Nephron progenitor cell (in vitro differentiated cells): ENCODE measurements around the gene CD40.

Experiments
- DNase-seq: peaks from one replicate; pipeline ENCODE4 v3.0.0; 2021
- H3K27ac Mint-ChIP-seq: 2 replicates; pipeline ENCODE4 v1.8.0; 2021; ENCODE audit warnings: mild to moderate bottlenecking, moderate library complexity, mixed read lengths
- H3K27me3 Mint-ChIP-seq: 2 replicates; pipeline ENCODE4 v1.8.0; 2021; ENCODE audit warnings: mild to moderate bottlenecking, low read depth, mixed read lengths; ENCODE audit not compliant: poor library complexity
- H3K36me3 Mint-ChIP-seq: 2 replicates; pipeline ENCODE4 v1.8.0; 2021; ENCODE audit warnings: low read depth, mixed read lengths
- H3K4me1 Mint-ChIP-seq: 2 replicates; pipeline ENCODE4 v1.8.0; 2021; ENCODE audit warnings: mixed read lengths
- H3K4me3 Mint-ChIP-seq: 2 replicates; pipeline ENCODE4 v1.8.0; 2021; ENCODE audit warnings: mild to moderate bottlenecking, moderate library complexity, mixed read lengths
- H3K9me3 Mint-ChIP-seq: 2 replicates; pipeline ENCODE4 v1.8.0; 2021; ENCODE audit warnings: mild to moderate bottlenecking, moderate library complexity, mixed read lengths
- TF ChIP-seq, protein P1 (sequence below): fragments of 200-600 bp; sonication (generic); IDR thresholded peaks from 2 replicates; pipeline ENCODE4 v1.5.0; 2021; ENCODE audit warnings: antibody characterized with exemption

Gene CD40

DNA sequence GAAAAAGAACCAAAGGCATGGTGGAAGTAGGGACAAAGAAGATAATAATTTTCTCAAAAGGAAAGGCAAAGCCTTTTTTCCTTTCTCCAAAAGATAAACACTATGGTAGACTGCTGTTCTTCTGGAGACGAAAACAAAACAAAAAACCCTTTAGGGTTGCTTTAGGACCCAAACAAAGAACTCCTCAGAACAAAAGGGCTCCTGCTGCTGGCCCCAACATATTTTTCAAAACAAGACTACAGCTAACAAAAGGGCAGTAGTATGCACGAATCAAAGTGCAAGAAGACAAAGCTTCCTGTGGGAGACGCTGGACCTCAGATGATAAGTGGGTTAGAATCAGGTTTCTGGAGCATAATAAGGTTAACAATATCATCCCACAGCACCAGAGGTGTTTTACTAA is 44.1 kb upstream of the CD40 start:
- Mint-ChIP-seq H3K4me1 (peaks cover 4% of the 10 kb centered on the region), H3K4me3 (no peak overlapping the region), H3K9me3 (no peaks in the 10 kb centered on the region), H3K27me3 (no peaks in the 10 kb centered on the region), H3K27ac (no peak overlapping the region), H3K36me3 (peaks cover 29% of the 10 kb centered on the region)
- no peak for DNase-seq
- TF ChIP-seq, protein P1, sequence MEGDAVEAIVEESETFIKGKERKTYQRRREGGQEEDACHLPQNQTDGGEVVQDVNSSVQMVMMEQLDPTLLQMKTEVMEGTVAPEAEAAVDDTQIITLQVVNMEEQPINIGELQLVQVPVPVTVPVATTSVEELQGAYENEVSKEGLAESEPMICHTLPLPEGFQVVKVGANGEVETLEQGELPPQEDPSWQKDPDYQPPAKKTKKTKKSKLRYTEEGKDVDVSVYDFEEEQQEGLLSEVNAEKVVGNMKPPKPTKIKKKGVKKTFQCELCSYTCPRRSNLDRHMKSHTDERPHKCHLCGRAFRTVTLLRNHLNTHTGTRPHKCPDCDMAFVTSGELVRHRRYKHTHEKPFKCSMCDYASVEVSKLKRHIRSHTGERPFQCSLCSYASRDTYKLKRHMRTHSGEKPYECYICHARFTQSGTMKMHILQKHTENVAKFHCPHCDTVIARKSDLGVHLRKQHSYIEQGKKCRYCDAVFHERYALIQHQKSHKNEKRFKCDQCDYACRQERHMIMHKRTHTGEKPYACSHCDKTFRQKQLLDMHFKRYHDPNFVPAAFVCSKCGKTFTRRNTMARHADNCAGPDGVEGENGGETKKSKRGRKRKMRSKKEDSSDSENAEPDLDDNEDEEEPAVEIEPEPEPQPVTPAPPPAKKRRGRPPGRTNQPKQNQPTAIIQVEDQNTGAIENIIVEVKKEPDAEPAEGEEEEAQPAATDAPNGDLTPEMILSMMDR: no peak

DNA sequence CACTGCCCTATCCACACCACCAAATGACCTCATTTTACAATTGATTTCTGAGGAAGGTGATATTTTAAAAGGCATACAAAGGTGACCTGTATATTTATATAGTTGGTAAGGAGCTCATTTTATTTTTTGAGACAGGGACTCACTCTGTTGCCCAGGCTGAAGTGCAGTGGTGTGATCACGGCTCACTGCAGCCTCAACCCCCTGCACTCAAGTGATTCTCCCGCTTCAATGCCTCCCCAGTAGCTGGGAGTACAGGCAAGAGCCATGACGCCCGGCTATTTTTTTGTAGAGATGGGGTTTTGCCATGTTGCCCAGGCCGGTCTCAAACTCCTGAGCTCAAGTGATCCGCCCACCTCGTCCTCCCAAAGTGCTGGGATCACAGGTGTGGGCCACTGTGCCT is 41.3 kb upstream of the CD40 start:
- peaks cover 32% of the 10 kb centered on the region for H3K36me3 Mint-ChIP-seq
- no peaks in the 10 kb centered on the region for H3K9me3 Mint-ChIP-seq
- no peaks in the 10 kb centered on the region for H3K27me3 Mint-ChIP-seq
- no peak for DNase-seq
- H3K27ac Mint-ChIP-seq: no peak overlapping the region
- TF ChIP-seq, protein P1: no peak
- peaks cover 4% of the 10 kb centered on the region for H3K4me1 Mint-ChIP-seq
- H3K4me3 Mint-ChIP-seq: no peak overlapping the region

DNA sequence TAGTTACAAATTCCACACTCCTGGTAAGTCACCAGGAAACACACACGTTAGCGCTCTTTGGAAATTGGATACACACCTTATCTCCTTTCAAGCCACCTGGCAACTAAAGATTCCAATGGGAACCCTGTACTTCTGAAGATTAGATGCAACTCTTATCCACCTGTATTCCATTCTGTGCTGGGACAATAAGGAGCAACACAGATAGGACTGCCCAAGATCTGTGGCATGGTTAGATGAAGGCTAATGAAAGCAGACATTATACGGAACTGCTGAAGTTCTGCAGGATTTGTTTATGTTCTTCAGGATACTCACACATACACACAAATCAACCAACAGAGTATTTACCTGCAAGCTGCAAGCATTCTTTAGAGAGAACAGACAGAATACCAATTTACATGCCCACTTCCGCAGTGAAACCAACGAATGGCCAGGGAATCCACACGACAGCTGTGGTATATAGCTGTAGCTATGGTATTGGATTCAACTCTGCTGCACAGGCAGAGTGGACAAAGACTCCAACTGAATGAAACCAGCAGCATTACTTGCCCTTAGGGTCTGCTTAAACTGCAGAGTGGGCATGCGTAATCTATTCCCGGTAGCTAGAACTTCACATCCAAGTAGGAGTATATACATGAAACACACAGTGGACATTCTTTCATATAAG is 40.3 kb upstream of the CD40 start:
- Mint-ChIP-seq H3K4me1 (peaks cover 9% of the 10 kb centered on the region), H3K4me3 (no peak overlapping the region), H3K27ac (peak overlapping the region; percentile 54), H3K27me3 (no peaks in the 10 kb centered on the region), H3K36me3 (peaks cover 32% of the 10 kb centered on the region), H3K9me3 (no peaks in the 10 kb centered on the region)
- DNase-seq: no peak
- TF ChIP-seq, protein P1: no peak

DNA sequence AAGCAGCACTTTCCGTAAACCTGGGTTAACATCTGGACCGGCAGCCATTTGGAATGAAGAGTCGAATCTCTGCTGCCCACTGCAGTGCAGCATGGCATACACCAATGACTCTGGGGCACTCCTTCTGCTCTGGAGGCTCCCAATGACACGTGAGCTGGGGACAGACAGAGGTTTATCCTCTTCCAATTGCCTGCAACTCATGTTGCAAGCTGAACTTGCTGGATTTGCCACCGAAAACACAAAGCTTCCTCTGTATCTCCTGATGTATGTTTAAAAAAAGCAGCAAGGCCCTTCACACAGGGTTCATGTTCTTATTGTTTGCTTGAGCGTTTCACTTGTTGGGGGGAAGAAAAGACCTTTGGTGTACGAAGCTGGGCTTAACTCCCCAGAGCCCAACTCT is 39.2 kb upstream of the CD40 start:
- Mint-ChIP-seq H3K4me3 (no peak overlapping the region), H3K4me1 (peaks cover 17% of the 10 kb centered on the region), H3K36me3 (peaks cover 28% of the 10 kb centered on the region), H3K9me3 (no peaks in the 10 kb centered on the region), H3K27ac (no peak overlapping the region), H3K27me3 (no peaks in the 10 kb centered on the region)
- TF ChIP-seq, protein P1: no peak
- no peak for DNase-seq

DNA sequence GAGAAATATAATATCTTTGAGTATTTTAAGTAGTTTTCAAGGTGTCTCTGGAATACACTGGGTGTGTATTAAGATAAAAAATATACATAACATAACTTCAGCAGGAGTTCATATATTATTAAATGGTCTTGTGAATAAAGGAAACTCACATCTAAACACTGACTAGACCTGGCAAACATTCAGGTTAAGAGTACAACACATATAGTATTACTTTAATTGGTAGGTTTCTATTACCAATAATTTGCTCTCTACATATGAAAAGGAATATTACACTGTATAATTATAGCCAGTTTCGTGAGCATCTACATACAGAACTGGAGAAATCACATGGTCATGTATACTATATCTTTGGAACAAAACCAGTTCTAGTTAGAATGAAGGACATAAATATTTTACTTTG is 37.0 kb upstream of the CD40 start:
- Mint-ChIP-seq H3K9me3 (no peaks in the 10 kb centered on the region), H3K27me3 (no peaks in the 10 kb centered on the region), H3K27ac (no peak overlapping the region), H3K4me3 (no peak overlapping the region), H3K4me1 (peaks cover 30% of the 10 kb centered on the region), H3K36me3 (peaks cover 18% of the 10 kb centered on the region)
- no peak for DNase-seq
- TF ChIP-seq, protein P1: no peak

DNA sequence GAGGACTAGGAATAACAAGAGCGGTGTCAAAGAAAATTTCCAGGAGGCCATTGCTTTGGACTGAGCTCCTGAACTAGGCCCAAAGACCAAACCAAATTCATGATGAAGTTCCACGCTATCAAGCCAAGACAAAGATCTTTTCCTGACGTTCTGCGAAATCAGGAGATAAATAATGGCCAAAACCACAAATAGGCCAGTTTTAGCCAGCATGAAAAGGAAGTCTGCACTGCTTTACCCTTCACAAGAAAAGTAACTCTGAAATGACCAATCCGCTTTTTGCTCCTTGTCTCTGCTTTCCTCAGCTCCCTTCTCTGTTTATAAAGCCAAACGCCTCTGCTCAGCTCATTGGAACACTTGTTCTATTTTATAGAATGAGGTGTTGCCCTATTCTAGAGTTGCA is 35.0 kb upstream of the CD40 start:
- DNase-seq: no peak
- Mint-ChIP-seq H3K4me3 (no peak overlapping the region), H3K27me3 (no peaks in the 10 kb centered on the region), H3K9me3 (no peaks in the 10 kb centered on the region), H3K4me1 (peaks cover 50% of the 10 kb centered on the region), H3K36me3 (peaks cover 12% of the 10 kb centered on the region), H3K27ac (peak overlapping the region; percentile 73)
- TF ChIP-seq, protein P1: no peak
